Activated CD8-positive, alpha-beta T cell treated with anti-CD3 and anti-CD28 coated beads, Interleukin-2, amount 10 ng/mL, durations not matched to agents 7 days and 5 days (primary cell): ENCODE data around the gene TMEM53. TPM values are rescaled to one million over a fixed set of nuclear protein-coding genes. Genes with fewer than 3 reads are reported as not detected.
A peak's percentile ranks its signal among the peaks of the same experiment; 100 is the strongest.

Experiments
- ATAC-seq: fragments of 150-1000 bp; cut with Tn5 transposase; one replicate; pipeline ENCODE4 v1.10.0; 2021; ENCODE audit warnings: moderate library complexity
- CTCF ChIA-PET: fragments of 350-600 bp; sonication (Branson Sonifier 250); formaldehyde crosslinking; loops from one replicate; lab custom pipeline; 2021; ENCODE audit warnings: antibody characterized with exemption; lab: Charles Lee
- POLR2A ChIA-PET: fragments of 350-600 bp; sonication (Branson Sonifier 250); formaldehyde crosslinking; loops from one replicate; lab custom pipeline; 2021; ENCODE audit warnings: antibody characterized with exemption; lab: Charles Lee
- DNase-seq: peaks from one replicate; pipeline ENCODE4 v3.0.0-alpha.2; 2020
- H3K27ac Mint-ChIP-seq: one replicate; pipeline ENCODE4 v1.8.0; 2021; ENCODE audit warnings: mild to moderate bottlenecking, mixed read lengths
- H3K27me3 Mint-ChIP-seq: one replicate; pipeline ENCODE4 v1.8.0; 2021; ENCODE audit warnings: low read depth, mixed read lengths
- H3K36me3 Mint-ChIP-seq: one replicate; pipeline ENCODE4 v1.8.0; 2021; ENCODE audit warnings: low read depth, mixed read lengths
- H3K4me1 Mint-ChIP-seq: one replicate; pipeline ENCODE4 v1.8.0; 2021; ENCODE audit warnings: low read depth, mixed read lengths
- H3K4me3 Mint-ChIP-seq: one replicate; pipeline ENCODE4 v1.8.0; 2021; ENCODE audit warnings: mild to moderate bottlenecking, mixed read lengths
- H3K9me3 Mint-ChIP-seq: one replicate; pipeline ENCODE4 v1.8.0; 2022; ENCODE audit warnings: mixed read lengths; ENCODE audit not compliant: insufficient read depth
- total RNA-seq, 2 experiments: library from RNA; stranded (reverse); gene quantifications; one replicate each; pipeline ENCODE4 v1.2.3, GENCODE V29; 2021

The TMEM53 gene
- total RNA-seq = 1 to 10 TPM; 4.0 to 4.6 TPM

DNA sequence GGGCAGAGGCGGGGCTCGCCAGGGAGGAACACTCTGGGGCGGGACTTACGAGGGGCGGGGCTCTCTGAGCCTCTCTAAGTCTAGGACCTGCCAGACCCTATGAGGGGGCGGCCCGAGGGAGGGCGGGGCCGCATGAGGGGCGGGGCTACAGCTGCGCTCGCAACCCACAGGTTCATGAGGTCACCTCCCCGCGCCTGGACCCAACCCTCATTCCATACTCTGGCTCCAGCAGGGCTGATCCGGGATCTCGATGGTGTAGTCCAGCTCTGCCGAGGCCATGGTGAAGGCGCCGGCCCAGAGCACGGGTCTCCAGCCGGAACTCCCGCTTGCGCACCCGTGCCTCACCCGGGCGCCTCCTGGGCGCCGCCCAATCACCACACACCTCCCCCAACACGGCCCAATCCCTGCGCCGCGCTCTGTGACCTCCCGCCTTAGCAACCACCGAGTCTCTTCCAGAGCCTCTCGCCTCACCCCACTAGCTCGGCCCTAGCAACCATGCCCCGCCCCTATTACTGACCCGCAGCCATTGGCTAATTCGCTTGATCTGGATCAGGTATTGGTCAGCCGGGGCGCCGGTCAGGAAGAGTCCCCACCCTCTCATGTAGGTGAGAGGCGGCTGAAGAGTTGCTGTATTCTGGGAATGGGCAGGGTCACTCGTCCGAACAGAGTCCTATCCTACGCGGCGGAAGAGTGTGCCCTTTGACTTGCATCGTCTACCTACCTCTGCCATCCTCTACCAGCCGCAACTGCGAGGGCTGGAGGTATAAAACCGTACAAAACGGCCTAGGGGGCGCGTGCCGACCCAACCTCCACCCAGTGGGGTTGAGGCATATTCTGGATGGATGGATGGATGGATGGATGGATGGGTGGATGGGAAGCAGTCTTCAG, at the start of gene TMEM53, which contains the start of gene ARMH1:
TMEM53 (minus strand) TSS at position 369 of the 888 bp plus-strand sequence; CDS start at position 279, 90 bp downstream.
ARMH1 (plus strand) TSS at position 602 of the 888 bp plus-strand sequence. CDS start 14,984 bp downstream, outside the sequence.
- ChIA-PET POLR2A (interaction anchor here (1.1 to 6.0 kb wide), 6 partner anchors 22 to 56 kb away, joined by 3 to 70 read pairs (median 14); partner anchors contain the start of gene RNU5D-1), CTCF (interaction anchor here (0.6 to 5.4 kb wide), 14 partner anchors 9 to 629 kb away, joined by 3 to 42 read pairs (median 4); no protein-coding TSS in a partner anchor)
- peaks cover 28% of the 10 kb centered on the region for H3K4me1 Mint-ChIP-seq
- peak; percentile 99 for DNase-seq
- H3K4me3 Mint-ChIP-seq = peak within 1 kb of the TSS; percentile 83
- H3K9me3 Mint-ChIP-seq = no peaks in the 10 kb centered on the region
- H3K27ac Mint-ChIP-seq = peak within 1 kb of the TSS; percentile 87
- peak; percentile 97 for ATAC-seq
- H3K27me3 Mint-ChIP-seq = no peaks in the 10 kb centered on the region
- H3K36me3 Mint-ChIP-seq = no peaks in the 10 kb centered on the region

DNA sequence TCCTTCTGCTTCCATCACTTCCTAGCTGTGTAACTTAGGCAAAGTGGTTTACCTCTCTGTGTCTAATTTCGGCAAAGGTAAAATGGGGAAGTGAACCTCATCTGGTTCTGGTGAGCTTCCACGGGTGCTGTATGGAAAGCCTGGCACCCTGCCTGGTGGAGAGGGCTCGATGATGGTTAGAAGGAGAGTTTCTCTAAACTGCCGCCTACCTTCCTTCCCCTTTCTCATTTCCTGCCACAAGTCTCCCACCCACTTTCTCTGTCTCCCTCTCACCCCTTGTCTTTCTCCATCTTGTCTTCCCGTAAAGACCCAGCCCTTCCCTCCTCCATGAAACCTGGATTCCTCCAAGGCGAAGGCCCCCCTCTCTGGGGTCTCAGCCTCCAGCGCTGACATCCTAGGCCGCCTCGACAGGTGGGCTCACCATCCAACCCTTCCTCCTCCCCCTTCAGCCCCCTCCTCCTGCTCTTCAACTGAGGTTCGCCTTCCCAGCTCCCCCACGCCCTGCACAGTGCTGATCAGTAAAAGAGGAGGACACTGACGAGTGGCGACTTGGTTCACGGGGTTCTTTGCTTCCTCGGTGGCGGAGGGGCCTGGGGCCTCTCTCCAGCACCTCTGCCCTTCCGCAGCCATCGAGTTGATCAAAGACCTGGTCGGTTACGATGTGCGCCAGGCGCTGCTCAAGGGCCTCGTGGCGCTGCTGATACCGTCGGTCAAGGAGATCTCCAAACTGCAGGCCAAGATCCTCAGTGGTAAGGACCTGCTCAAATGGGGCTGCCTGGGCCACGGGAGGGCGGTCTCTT, 49.4 kb upstream of the TMEM53 start:
- H3K9me3 Mint-ChIP-seq = no peaks in the 10 kb centered on the region
- peak overlapping the region; percentile 94 for H3K27ac Mint-ChIP-seq
- peaks cover 7% of the 10 kb centered on the region for H3K36me3 Mint-ChIP-seq
- POLR2A ChIA-PET = interaction anchor here (1.0 to 18.4 kb wide), 6 partner anchors 9 to 288 kb away, joined by 3 to 839 read pairs (median 42); partner anchors contain the start of genes HECTD3, PLK3, RNU5D-1 and RPS8
- DNase-seq (peak; percentile 53), ATAC-seq (no peak)
- peaks cover 68% of the 10 kb centered on the region for H3K4me1 Mint-ChIP-seq
- H3K27me3 Mint-ChIP-seq = no peaks in the 10 kb centered on the region
- CTCF ChIA-PET = interaction anchor here (0.6 to 1.5 kb wide), 5 partner anchors 9 to 1584 kb away, joined by 3 to 4 read pairs (median 3); no protein-coding TSS in a partner anchor
- peak overlapping the region; percentile 70 for H3K4me3 Mint-ChIP-seq

DNA sequence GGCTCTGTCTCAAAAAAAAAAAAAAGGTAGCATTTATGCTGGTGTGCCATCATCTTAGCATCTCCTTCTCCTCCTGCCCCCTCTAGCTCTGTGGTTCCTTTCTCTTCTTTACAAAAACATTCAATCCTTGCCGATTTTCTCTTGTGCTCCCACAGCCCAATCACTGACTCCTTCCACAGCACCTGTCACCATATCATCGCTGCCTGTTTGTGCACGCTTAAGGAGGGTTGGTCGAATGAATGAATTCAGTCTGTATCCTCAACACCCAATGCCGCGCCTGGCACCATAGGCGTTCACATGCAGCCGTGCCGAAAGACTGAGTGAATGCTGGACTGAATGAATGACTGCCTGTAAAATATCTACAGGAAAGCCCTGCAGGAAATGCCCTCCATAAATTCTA, 48.8 kb upstream of the TMEM53 start:
- peak overlapping the region; percentile 94 for H3K27ac Mint-ChIP-seq
- CTCF ChIA-PET = interaction anchor here (0.6 to 1.5 kb wide), 5 partner anchors 10 to 1584 kb away, joined by 3 to 4 read pairs (median 3); no protein-coding TSS in a partner anchor
- POLR2A ChIA-PET = interaction anchor here (1.0 to 18.4 kb wide), 9 partner anchors 10 to 580 kb away, joined by 4 to 839 read pairs (median 64); partner anchors contain the start of genes BTBD19, DYNLT4, HECTD3 and KIF2C
- H3K27me3 Mint-ChIP-seq = no peaks in the 10 kb centered on the region
- no peaks in the 10 kb centered on the region for H3K9me3 Mint-ChIP-seq
- peak overlapping the region; percentile 70 for H3K4me3 Mint-ChIP-seq
- peaks cover 7% of the 10 kb centered on the region for H3K36me3 Mint-ChIP-seq
- peaks cover 72% of the 10 kb centered on the region for H3K4me1 Mint-ChIP-seq
- DNase-seq = peak; percentile 53
- ATAC-seq = no peak

DNA sequence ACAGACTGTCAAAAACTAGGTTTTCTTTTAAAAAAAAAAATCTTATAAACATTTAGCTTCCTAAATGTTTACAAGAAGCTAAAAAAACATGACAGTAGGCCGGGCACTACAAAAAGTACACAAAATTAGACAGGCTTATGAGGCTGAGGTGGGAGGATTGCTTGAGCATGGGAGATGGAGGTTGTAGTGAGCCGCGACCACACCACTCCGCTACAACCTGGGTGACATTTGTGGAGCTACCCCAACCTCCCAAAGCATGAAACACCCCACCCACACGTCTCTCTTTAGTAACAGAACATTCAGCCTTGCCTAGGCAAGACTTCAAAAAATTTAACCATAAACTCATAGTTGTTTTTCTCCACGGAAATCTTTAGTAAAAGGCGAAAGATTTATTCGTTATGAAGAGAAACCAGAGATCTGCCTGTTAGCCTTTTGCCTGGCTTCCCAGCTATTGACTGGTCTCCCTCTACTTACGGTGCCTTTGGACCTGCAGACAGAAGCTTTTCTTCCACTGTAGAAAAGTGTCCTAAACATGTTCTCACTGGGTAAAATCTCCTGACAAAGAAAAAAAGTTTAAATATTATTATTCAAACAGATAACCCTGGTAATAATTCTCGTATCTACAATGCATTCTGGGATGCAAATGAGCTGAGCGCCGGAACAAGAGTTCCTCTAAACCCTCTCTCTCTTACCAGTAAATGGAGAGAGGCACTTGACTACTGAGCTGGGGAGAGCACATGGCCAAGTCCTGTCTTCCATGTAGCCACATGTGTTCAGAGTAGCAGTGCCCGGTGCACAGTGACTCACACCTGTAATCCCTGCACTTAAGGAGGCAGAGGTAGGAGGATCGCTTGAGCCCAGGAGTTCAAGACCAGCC, 47.4 kb upstream of the TMEM53 start:
- Mint-ChIP-seq H3K27ac (peak overlapping the region; percentile 99), H3K9me3 (no peaks in the 10 kb centered on the region), H3K27me3 (no peaks in the 10 kb centered on the region), H3K36me3 (peaks cover 7% of the 10 kb centered on the region), H3K4me3 (peak overlapping the region; percentile 52), H3K4me1 (peaks cover 75% of the 10 kb centered on the region)
- POLR2A ChIA-PET = interaction anchor here (0.6 to 18.4 kb wide), 82 partner anchors 10 to 1383 kb away, joined by 3 to 839 read pairs (median 7); partner anchors contain the start of genes AKR1A1, ARMH1, BEST4 and BTBD19
- ATAC-seq (peak; percentile 86), DNase-seq (peak; percentile 93)
- CTCF ChIA-PET = interaction anchor here (1.0 to 2.4 kb wide), 8 partner anchors 9 to 97 kb away, joined by 3 to 44 read pairs (median 4); partner anchors contain the start of genes PLK3, RNU5D-1 and TMEM53

DNA sequence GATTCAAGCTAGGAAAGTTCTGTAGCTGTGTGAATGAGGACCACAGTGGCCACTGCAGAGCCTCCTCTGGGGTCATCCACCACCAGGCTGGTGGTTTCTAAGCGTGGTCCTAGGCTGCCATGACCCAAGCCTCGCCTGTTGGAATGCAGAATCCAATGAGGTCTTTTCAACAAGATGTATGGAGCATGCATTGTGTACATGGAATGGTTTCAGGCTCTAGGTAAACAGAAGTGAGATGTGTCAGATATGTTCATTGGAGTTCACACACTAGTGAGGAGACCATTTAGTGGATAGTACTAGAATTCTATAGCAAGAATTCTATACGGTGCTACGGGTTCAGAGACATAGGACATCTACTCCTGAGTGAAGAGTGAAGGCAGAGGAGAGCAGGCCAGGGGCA, 46.0 kb upstream of the TMEM53 start:
- no peaks in the 10 kb centered on the region for H3K9me3 Mint-ChIP-seq
- ATAC-seq = peak; percentile 5
- no peak overlapping the region for H3K4me3 Mint-ChIP-seq
- DNase-seq = no peak
- peaks cover 79% of the 10 kb centered on the region for H3K4me1 Mint-ChIP-seq
- no peaks in the 10 kb centered on the region for H3K27me3 Mint-ChIP-seq
- ChIA-PET POLR2A (interaction anchor here (0.6 to 18.4 kb wide), 8 partner anchors 8 to 966 kb away, joined by 3 to 839 read pairs (median 60); partner anchors contain the start of genes ARMH1, GPBP1L1, HECTD3 and PLK3), CTCF (interaction anchor here (0.9 to 6.1 kb wide), 4 partner anchors 8 to 23 kb away, joined by 4 to 35 read pairs (median 8); partner anchors contain the start of gene RNU5D-1)
- H3K27ac Mint-ChIP-seq = peak overlapping the region; percentile 58
- peaks cover 6% of the 10 kb centered on the region for H3K36me3 Mint-ChIP-seq

DNA sequence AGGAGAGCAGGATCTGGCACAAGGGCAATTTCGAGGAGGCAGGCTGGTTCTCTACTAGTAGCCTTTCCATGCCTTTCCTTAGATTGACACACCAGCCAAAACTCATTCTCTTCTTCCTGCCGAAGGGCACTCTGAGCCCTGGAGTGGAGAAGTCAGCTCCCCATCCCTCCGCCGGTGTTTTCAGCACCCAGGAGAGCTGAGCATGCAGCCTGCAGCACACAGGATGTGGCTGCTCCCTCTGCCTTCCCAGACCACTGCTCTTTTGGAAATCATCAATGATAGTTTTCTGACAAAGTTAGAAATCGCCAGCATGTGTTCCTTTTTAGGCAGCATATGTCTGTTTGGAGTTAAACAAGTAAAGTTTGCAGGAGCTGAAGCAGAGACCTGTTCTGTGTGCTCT, 45.0 kb upstream of the TMEM53 start:
- Mint-ChIP-seq H3K9me3 (no peaks in the 10 kb centered on the region), H3K27me3 (no peaks in the 10 kb centered on the region), H3K36me3 (no peaks in the 10 kb centered on the region), H3K27ac (peak overlapping the region; percentile 60), H3K4me3 (no peak overlapping the region), H3K4me1 (peaks cover 81% of the 10 kb centered on the region)
- POLR2A ChIA-PET = interaction anchor here (0.6 to 18.4 kb wide), 8 partner anchors 14 to 153 kb away, joined by 3 to 839 read pairs (median 4); partner anchors contain the start of genes ARMH1, PLK3, RNU5D-1 and RPS8
- ATAC-seq (no peak), DNase-seq (no peak)
- CTCF ChIA-PET = interaction anchor here (2.4 to 6.1 kb wide), 2 partner anchors 9 to 10 kb away, joined by 7 to 35 read pairs; no protein-coding TSS in a partner anchor

DNA sequence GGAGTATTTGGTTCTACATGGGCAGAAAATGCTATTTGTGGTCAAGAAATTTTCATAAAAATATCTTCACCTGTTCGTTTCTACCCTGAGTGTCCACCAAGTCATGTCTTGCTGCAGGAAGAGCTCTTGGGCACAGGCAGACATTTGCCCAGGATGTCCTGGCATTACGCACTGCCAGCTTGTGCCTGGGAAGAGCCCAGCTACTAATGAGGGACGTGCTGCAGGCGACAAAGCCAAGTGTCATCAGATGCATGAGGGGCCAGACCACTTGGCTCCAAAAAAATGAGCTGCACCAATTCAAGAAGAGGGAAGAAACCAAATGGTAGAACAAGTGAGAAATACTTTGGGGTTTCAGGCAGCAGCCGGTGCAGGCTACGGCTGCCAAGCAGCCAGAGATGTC, 43.8 kb upstream of the TMEM53 start:
- CTCF ChIA-PET = interaction anchor here (0.6 to 6.1 kb wide), 9 partner anchors 9 to 74 kb away, joined by 3 to 35 read pairs (median 4); partner anchors contain the start of genes ARMH1, RNU5D-1 and TMEM53
- no peaks in the 10 kb centered on the region for H3K27me3 Mint-ChIP-seq
- no peak for ATAC-seq
- POLR2A ChIA-PET = interaction anchor here (1.6 to 11.6 kb wide), 4 partner anchors 15 to 103 kb away, joined by 3 to 839 read pairs (median 5); partner anchors contain the start of genes ARMH1, RNU5D-1 and TMEM53
- H3K4me1 Mint-ChIP-seq = peaks cover 71% of the 10 kb centered on the region
- no peaks in the 10 kb centered on the region for H3K9me3 Mint-ChIP-seq
- no peaks in the 10 kb centered on the region for H3K36me3 Mint-ChIP-seq
- DNase-seq = no peak
- no peak overlapping the region for H3K27ac Mint-ChIP-seq
- no peak overlapping the region for H3K4me3 Mint-ChIP-seq

DNA sequence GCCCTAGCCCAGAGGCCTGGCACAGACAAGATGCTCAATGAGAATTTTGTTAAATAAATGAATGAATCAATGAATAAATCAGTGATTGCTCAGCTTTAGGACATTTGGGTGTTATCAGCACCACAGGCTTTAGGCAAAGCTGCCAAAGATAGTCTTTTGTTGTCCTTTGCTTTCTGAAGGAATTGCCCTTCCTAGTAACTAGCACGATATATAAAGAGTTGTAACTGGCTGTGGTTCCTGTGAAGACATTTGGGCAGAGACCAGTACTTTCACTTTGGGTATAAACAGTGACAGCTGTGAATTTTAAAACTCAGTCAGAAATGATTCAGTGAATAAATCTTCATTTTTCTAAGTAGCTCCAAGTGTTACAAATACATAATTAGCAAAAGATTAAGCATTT, 43.4 kb upstream of the TMEM53 start:
- H3K27me3 Mint-ChIP-seq = no peaks in the 10 kb centered on the region
- H3K27ac Mint-ChIP-seq = no peak overlapping the region
- H3K36me3 Mint-ChIP-seq = no peaks in the 10 kb centered on the region
- no peak for ATAC-seq
- DNase-seq = no peak
- POLR2A ChIA-PET = interaction anchor here (1.6 to 11.6 kb wide), 4 partner anchors 15 to 103 kb away, joined by 3 to 839 read pairs (median 5); partner anchors contain the start of genes ARMH1, RNU5D-1 and TMEM53
- CTCF ChIA-PET = interaction anchor here (0.6 to 6.1 kb wide), 8 partner anchors 9 to 75 kb away, joined by 3 to 35 read pairs (median 4); partner anchors contain the start of genes ARMH1, RNU5D-1 and TMEM53
- H3K4me1 Mint-ChIP-seq = peaks cover 67% of the 10 kb centered on the region
- no peaks in the 10 kb centered on the region for H3K9me3 Mint-ChIP-seq
- no peak overlapping the region for H3K4me3 Mint-ChIP-seq

DNA sequence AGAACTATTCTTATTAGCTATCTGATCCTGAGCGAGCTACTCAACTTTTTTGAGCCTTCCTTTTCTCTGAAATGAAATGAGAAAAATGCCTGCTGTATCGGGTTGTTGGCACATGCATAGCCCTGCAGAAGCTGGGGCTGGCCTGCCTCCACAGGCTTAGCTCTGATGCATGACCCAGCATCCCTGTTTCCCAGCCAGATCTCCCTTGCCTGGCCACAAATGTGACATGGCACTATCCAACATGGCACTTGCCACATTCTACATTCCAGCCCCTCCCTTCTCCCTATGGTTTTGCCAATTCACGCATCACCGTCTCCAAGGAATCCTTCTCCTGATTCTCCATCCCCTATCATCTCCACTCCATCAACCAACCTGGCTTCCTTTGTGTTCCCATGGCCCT, 42.9 kb upstream of the TMEM53 start:
- DNase-seq (no peak), ATAC-seq (no peak)
- H3K27ac Mint-ChIP-seq = peak overlapping the region; percentile 5
- no peaks in the 10 kb centered on the region for H3K9me3 Mint-ChIP-seq
- no peaks in the 10 kb centered on the region for H3K27me3 Mint-ChIP-seq
- H3K4me1 Mint-ChIP-seq = peaks cover 67% of the 10 kb centered on the region
- POLR2A ChIA-PET = interaction anchor here (1.6 to 11.6 kb wide), 2 partner anchors 16 to 103 kb away, joined by 5 to 839 read pairs; partner anchors contain the start of gene RNU5D-1
- no peak overlapping the region for H3K4me3 Mint-ChIP-seq
- CTCF ChIA-PET = interaction anchor here (1.6 to 6.1 kb wide), 4 partner anchors 9 to 65 kb away, joined by 5 to 35 read pairs (median 12); partner anchors contain the start of gene RNU5D-1
- H3K36me3 Mint-ChIP-seq = no peaks in the 10 kb centered on the region
